Ovary (tissue), 3 donors: ENCODE measurements around the gene KPTN.

Experiments used
- POLR2A ChIP-seq: fragments of 450-650 bp; IDR thresholded peaks from one replicate; pipeline ENCODE4 v1.6.1; 2017; ENCODE audit warnings: antibody characterized with exemption, mild to moderate bottlenecking, moderate library complexity
- TF ChIP-seq, protein P1 (sequence below), 3 donors: fragments of 450-650 bp in 2 of 3; fragments of 200-600 bp in 1 of 3; IDR thresholded peaks; one replicate each; pipeline versions ENCODE4 v1.5.1 to v1.8.0; 2016 to 2022; ENCODE audit warnings: antibody characterized with exemption in 3 of 3, mild to moderate bottlenecking in 1 of 3
- donor health status: DM: no; HTN: no; CAD: no.

DNA sequence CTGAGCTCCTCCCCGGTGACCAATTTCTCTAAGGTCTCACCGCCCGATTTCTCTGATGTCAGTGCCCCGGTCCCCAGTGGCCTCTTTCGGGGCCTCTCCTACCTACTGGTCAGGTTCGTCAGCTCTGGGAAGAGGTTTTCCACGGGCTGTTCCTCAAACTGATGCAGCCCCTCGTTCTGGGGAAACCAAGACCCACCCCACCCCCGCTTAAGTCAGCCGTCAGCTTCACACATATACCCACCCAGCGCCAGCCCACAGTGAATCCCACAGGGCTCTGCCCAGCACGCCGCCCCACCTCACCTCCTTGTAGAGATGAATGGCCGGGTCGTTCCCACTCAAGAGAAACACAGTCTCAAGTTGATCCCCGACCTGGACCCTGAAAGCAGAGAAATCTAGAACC lies 3.4 kb downstream of the KPTN start:
- TF ChIP-seq, protein P1, sequence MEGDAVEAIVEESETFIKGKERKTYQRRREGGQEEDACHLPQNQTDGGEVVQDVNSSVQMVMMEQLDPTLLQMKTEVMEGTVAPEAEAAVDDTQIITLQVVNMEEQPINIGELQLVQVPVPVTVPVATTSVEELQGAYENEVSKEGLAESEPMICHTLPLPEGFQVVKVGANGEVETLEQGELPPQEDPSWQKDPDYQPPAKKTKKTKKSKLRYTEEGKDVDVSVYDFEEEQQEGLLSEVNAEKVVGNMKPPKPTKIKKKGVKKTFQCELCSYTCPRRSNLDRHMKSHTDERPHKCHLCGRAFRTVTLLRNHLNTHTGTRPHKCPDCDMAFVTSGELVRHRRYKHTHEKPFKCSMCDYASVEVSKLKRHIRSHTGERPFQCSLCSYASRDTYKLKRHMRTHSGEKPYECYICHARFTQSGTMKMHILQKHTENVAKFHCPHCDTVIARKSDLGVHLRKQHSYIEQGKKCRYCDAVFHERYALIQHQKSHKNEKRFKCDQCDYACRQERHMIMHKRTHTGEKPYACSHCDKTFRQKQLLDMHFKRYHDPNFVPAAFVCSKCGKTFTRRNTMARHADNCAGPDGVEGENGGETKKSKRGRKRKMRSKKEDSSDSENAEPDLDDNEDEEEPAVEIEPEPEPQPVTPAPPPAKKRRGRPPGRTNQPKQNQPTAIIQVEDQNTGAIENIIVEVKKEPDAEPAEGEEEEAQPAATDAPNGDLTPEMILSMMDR (IDR thresholded peaks at IDR 0.05): no peak
- no peak for TF ChIP-seq POLR2A
